A549 (cell line): ENCODE measurements around the gene PLIN3. TPM values are rescaled to one million over a fixed set of nuclear protein-coding genes. Genes with fewer than 3 reads are reported as not detected.
A peak's percentile ranks its signal among the peaks of the same experiment; 100 is the strongest.

ENCODE experiments used
- ATAC-seq, 2 experiments: fragments of 200-7000 bp in 1 of 2; fragments of >200 bp in 1 of 2; cut with Nextera tagmentation in 1 of 2; cut with Tn5 transposase in 1 of 2; 3 replicates each; pipeline versions ENCODE4 v1.8.0 to v1.9.1; 2018 to 2020; ENCODE audit warnings: mild to moderate bottlenecking in 1 of 2, moderate library complexity in 1 of 2
- CTCF ChIA-PET: fragments of 300-600 bp; sonication (Branson Sonifier 250); formaldehyde crosslinking; extraction: SDS; loops from one replicate; lab custom pipeline; 2021; ENCODE audit warnings: antibody characterized with exemption, inconsistent platforms; lab: Yijun Ruan, JAX
- POLR2A ChIA-PET: fragments of 350-600 bp; formaldehyde crosslinking; extraction: SDS; loops from one replicate; lab custom pipeline; 2021; ENCODE audit warnings: antibody characterized with exemption, inconsistent platforms; lab: Yijun Ruan, JAX
- DNase-seq, 2 experiments: peaks; one replicate each; pipeline versions ENCODE4 v3.0.0 to v3.0.0-alpha.2; 2011 to 2016; ENCODE audit warnings: low read depth in 1 of 2, low spot score in 1 of 2
- FAIRE-seq: peaks from 2 replicates; lab custom pipeline; 2011; peaks lifted over from hg19 to GRCh38; lab: Jason Lieb, UNC
- H3K27ac ChIP-seq, 2 experiments: fragments of >200 bp; sonication (Bioruptor Twin); formaldehyde crosslinking; 3 replicates each; pipeline ENCODE4 v1.5.1; 2016 to 2017
- H3K4me1 ChIP-seq: fragments of >200 bp; sonication (Bioruptor Twin); formaldehyde crosslinking; 3 replicates; pipeline ENCODE4 v1.6.1; 2016
- H3K4me2 ChIP-seq: fragments of >200 bp; sonication (Bioruptor Twin); formaldehyde crosslinking; 3 replicates; pipeline ENCODE4 v1.6.1; 2016
- H3K4me3 ChIP-seq: fragments of >200 bp; sonication (Bioruptor Twin); formaldehyde crosslinking; 3 replicates; pipeline ENCODE4 v1.5.1; 2016
- H3K9me3 ChIP-seq: fragments of >200 bp; sonication (Bioruptor Twin); formaldehyde crosslinking; 3 replicates; pipeline ENCODE4 v1.6.1; 2016
- CBX8 ChIP-seq: fragments of 200-600 bp; sonication (generic); IDR thresholded peaks from 2 replicates; pipeline ENCODE4 v1.6.1; 2016
- CEBPB ChIP-seq, 2 experiments: fragments of >200 bp in 1 of 2; sonication (Bioruptor Twin) in 1 of 2; formaldehyde crosslinking in 1 of 2; IDR thresholded peaks; 2 replicates each; pipeline ENCODE4 v1.6.1; 2012 to 2016
- CTCF ChIP-seq: fragments of >200 bp; sonication (Bioruptor Twin); formaldehyde crosslinking; IDR thresholded peaks from 3 replicates; pipeline ENCODE4 v1.5.1; 2016
- EHMT2 ChIP-seq: fragments of 200-600 bp; sonication (generic); IDR thresholded peaks from 2 replicates; pipeline ENCODE4 v1.6.1; 2016; ENCODE audit warnings: antibody characterized with exemption, low read depth, mild to moderate bottlenecking, moderate library complexity
- HMGXB4 ChIP-seq: fragments of 250-450 bp; sonication (Bioruptor Pico); IDR thresholded peaks from 2 replicates; pipeline ENCODE4 v1.5.0; 2021; ENCODE audit warnings: mild to moderate bottlenecking, moderate library complexity, borderline replicate concordance
- HOXA7 ChIP-seq: fragments of 250-450 bp; sonication (Bioruptor Pico); IDR thresholded peaks from 2 replicates; pipeline ENCODE4 v1.5.0; 2020; ENCODE audit warnings: mild to moderate bottlenecking, moderate library complexity
- JUN ChIP-seq, 2 experiments: fragments of >200 bp; sonication (Bioruptor Twin); formaldehyde crosslinking; IDR thresholded peaks; 2 replicates in 1 of 2; 3 replicates in 1 of 2; pipeline ENCODE4 v1.6.1; 2016 to 2017
- JUNB ChIP-seq: fragments of >200 bp; sonication (Bioruptor Twin); formaldehyde crosslinking; IDR thresholded peaks from 2 replicates; pipeline ENCODE4 v1.6.1; 2016
- KDM1A ChIP-seq: fragments of 200-600 bp; sonication (generic); IDR thresholded peaks from 2 replicates; pipeline ENCODE4 v1.6.1; 2016; ENCODE audit warnings: low read depth, mild to moderate bottlenecking
- KDM5A ChIP-seq: fragments of 200-600 bp; sonication (generic); IDR thresholded peaks from 2 replicates; pipeline ENCODE4 v1.6.1; 2016; ENCODE audit warnings: antibody characterized with exemption, mild to moderate bottlenecking
- MAFK ChIP-seq: fragments of 450-650 bp; IDR thresholded peaks from 2 replicates; pipeline ENCODE4 v1.6.1; 2014; ENCODE audit not compliant: partially characterized antibody
- MAX ChIP-seq: IDR thresholded peaks from 2 replicates; pipeline ENCODE4 v1.6.1; 2012
- MAZ ChIP-seq: fragments of 150-350 bp; IDR thresholded peaks from 2 replicates; pipeline ENCODE4 v1.6.1; 2014; ENCODE audit warnings: antibody characterized with exemption, low read depth, low read length, borderline replicate concordance
- MYC ChIP-seq: IDR thresholded peaks from 2 replicates; pipeline ENCODE4 v1.6.1; 2012; ENCODE audit warnings: mild to moderate bottlenecking, inconsistent platforms, low read length, improper control_type of control experiment, borderline replicate concordance
- PHF8 ChIP-seq: fragments of 200-600 bp; sonication (generic); IDR thresholded peaks from 2 replicates; pipeline ENCODE4 v1.6.1; 2016; ENCODE audit warnings: low read depth, mild to moderate bottlenecking, antibody characterized with exemption, moderate library complexity, borderline replicate concordance
- POLR2A ChIP-seq: IDR thresholded peaks from 2 replicates; pipeline ENCODE4 v1.6.1; 2012; ENCODE audit warnings: mild to moderate bottlenecking, low read length
- POLR2AphosphoS2 ChIP-seq: conservative IDR thresholded peaks from 2 replicates; pipeline ENCODE4 v1.6.1; 2012; ENCODE audit warnings: low read length, improper control_type of control experiment, inconsistent platforms
- RAD21 ChIP-seq, 2 experiments: fragments of >200 bp in 1 of 2; sonication (Bioruptor Twin) in 1 of 2; formaldehyde crosslinking in 1 of 2; IDR thresholded peaks in 1 of 2; conservative IDR thresholded peaks in 1 of 2; 2 replicates in 1 of 2; 3 replicates in 1 of 2; pipeline ENCODE4 v1.6.1; 2012 to 2018; ENCODE audit warnings: inconsistent platforms in 1 of 2
- RARB ChIP-seq: fragments of 250-450 bp; sonication (Bioruptor Pico); IDR thresholded peaks from 2 replicates; pipeline ENCODE4 v1.8.0; 2021; ENCODE audit warnings: mild to moderate bottlenecking, moderate library complexity
- RCOR1 ChIP-seq: fragments of 150-350 bp; IDR thresholded peaks from 2 replicates; pipeline ENCODE4 v1.6.1; 2014; ENCODE audit warnings: antibody characterized with exemption, low read length, low read depth
- SMC3 ChIP-seq: fragments of >200 bp; sonication (Bioruptor Twin); formaldehyde crosslinking; IDR thresholded peaks from 3 replicates; pipeline ENCODE4 v1.6.1; 2018; ENCODE audit warnings: inconsistent platforms
- SREBF2 ChIP-seq: fragments of 450-650 bp; IDR thresholded peaks from 2 replicates; pipeline ENCODE4 v1.6.1; 2014; ENCODE audit warnings: mild to moderate bottlenecking, moderate library complexity
- WGBS: methylation state at CpG from one replicate; pipeline ENCODE4 v1.1.6; 2017; ENCODE audit errors: missing lambda C conversion rate; 5-methylcytosine and 5-hydroxymethylcytosine counted together
- polyA plus RNA-seq, 4 experiments: library from polyadenylated mRNA; depleted of rRNA in 3 of 4; stranded (reverse); fragments of >200 nt; fragmentation: RNase III in 1 of 4; extraction: RNeasy Plus Mini Kit Qiagen cat#74134 plus additional on column Dnase treatment in 1 of 4; gene quantifications; 2 replicates in 3 of 4; 3 replicates in 1 of 4; pipeline ENCODE4 v1.2.3, GENCODE V29; 2011 to 2017
- TF ChIP-seq, protein P1 (sequence below): IDR thresholded peaks from 2 replicates; pipeline ENCODE4 v1.6.1; 2012; ENCODE audit warnings: low read depth, borderline replicate concordance
- TF ChIP-seq, protein P2 (sequence below): IDR thresholded peaks from 2 replicates; pipeline ENCODE4 v1.6.1; 2012

PLIN3 gene
- polyA plus RNA-seq, 2 of the 4 experiments (the other 2 are of a cell fraction) = 30.1 to 84.3 TPM

GRCh38 chr19:4908360-4908759, 40.9 kb upstream of the PLIN3 start:
- Histone ChIP-seq H3K4me2 (no peak overlapping the region), H3K9me3 (no peaks in the 10 kb centered on the region), H3K4me3 (no peak overlapping the region), H3K4me1 (peaks cover 32% of the 10 kb centered on the region), H3K27ac (peak overlapping the region in 1 of 2 experiments; percentile 95; a peak in 2 of 6 replicates)
- CTCF ChIA-PET = interaction anchor here (3.1 to 7.3 kb wide), 2 partner anchors 36 to 99 kb away, joined by 9 to 40 read pairs; no protein-coding TSS in a partner anchor
- POLR2A ChIA-PET = no interaction called here
- TF ChIP-seq HOXA7 (CRISPR knock-in tag) (no peak), POLR2A (no peak), MAX (no peak), RARB (CRISPR knock-in tag) (no peak), SREBF2 (no peak), MAZ (no peak), JUNB (no peak), CTCF (no peak), POLR2AphosphoS2 (no peak), CBX8 (no peak), CEBPB (IDR thresholded peaks at IDR 0.05) (no peak)
- TF ChIP-seq, protein P1, sequence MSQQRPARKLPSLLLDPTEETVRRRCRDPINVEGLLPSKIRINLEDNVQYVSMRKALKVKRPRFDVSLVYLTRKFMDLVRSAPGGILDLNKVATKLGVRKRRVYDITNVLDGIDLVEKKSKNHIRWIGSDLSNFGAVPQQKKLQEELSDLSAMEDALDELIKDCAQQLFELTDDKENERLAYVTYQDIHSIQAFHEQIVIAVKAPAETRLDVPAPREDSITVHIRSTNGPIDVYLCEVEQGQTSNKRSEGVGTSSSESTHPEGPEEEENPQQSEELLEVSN = no peak
- no peak for FAIRE-seq
- no peak for ATAC-seq
- 92% methylated on average over 5 of the region's 5 CpGs for WGBS
- DNase-seq = no peak

DNA sequence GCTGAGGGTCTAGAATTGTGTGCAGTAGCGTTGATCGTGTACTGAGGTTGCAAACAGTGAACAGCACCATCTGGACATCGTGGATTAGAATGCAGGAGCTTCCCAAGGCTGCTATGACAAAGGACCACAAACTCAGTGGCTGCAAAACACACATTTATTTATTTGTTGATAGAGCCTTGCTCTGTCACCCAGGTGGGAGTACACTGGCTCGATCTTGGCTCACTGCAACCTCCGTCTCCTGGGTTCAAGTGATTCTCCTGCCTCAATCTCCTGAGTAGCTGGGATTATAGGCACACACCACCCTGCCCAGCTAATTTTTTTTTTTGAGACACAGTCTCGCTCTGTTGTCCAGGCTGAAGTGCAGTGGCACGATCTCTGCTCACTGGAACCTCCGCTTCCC, 39.5 kb upstream of the PLIN3 start:
- CTCF ChIA-PET = interaction anchor here (0.7 to 7.3 kb wide), 5 partner anchors 35 to 124 kb away, joined by 3 to 40 read pairs (median 3); no protein-coding TSS in a partner anchor
- ATAC-seq (no peak), DNase-seq (no peak), FAIRE-seq (no peak)
- WGBS = 86% methylated on average over 8 of the region's 8 CpGs
- Histone ChIP-seq H3K9me3 (no peaks in the 10 kb centered on the region), H3K4me3 (no peak overlapping the region), H3K4me1 (peaks cover 19% of the 10 kb centered on the region), H3K4me2 (no peak overlapping the region), H3K27ac (no peak overlapping the region)
- no peak for TF ChIP-seq KDM1A
- TF ChIP-seq KDM5A = no peak
- no peak for TF ChIP-seq JUNB
- TF ChIP-seq, protein P2, sequence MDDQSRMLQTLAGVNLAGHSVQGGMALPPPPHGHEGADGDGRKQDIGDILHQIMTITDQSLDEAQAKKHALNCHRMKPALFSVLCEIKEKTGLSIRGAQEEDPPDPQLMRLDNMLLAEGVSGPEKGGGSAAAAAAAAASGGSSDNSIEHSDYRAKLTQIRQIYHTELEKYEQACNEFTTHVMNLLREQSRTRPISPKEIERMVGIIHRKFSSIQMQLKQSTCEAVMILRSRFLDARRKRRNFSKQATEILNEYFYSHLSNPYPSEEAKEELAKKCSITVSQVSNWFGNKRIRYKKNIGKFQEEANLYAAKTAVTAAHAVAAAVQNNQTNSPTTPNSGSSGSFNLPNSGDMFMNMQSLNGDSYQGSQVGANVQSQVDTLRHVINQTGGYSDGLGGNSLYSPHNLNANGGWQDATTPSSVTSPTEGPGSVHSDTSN = no peak
- TF ChIP-seq JUN (IDR thresholded peaks at IDR 0.05) = no peak
- no peak for TF ChIP-seq EHMT2
- TF ChIP-seq SMC3 = no peak
- no peak for TF ChIP-seq PHF8
- TF ChIP-seq, protein P1 = no peak
- TF ChIP-seq MAFK = no peak
- TF ChIP-seq HMGXB4 = no peak
- TF ChIP-seq MAX = no peak
- TF ChIP-seq CEBPB (IDR thresholded peaks at IDR 0.05) = no peak
- TF ChIP-seq RARB (CRISPR knock-in tag) = no peak
- TF ChIP-seq RCOR1 = no peak
- no peak for TF ChIP-seq MYC
- TF ChIP-seq RAD21 (conservative IDR thresholded peaks at IDR 0.05 in 1 of 2, IDR thresholded peaks at IDR 0.05 in 1 of 2) = no peak
- no peak for TF ChIP-seq CTCF
- POLR2A ChIA-PET = interaction anchor here (0.6 to 1.2 kb wide), 2 partner anchors 62 to 79 kb away, joined by 3 to 5 read pairs; no protein-coding TSS in a partner anchor
